Purkinje cell (primary cell): ENCODE data around the gene TMEM35B. TPM values are rescaled to one million over a fixed set of nuclear protein-coding genes. Genes with fewer than 3 reads are reported as not detected.

Experiments
- polyA plus RNA-seq: library from polyadenylated mRNA; unstranded; fragments of >200 nt; fragmentation: Nextera tagmentation; gene quantifications from 2 replicates; pipeline ENCODE4 v1.2.1, GENCODE V29; 2014

Gene TMEM35B
- polyA plus RNA-seq: 26.0 and 26.2 TPM in 2 replicates

GRCh38 chr1:34984793-34985608, at the start of gene TMEM35B:
Gene TMEM35B, minus strand, starts transcription at chr1:34985347. Its CDS starts 42 bp downstream, at chr1:34985305.

Other genes with a start within 250 kb of the TMEM35B start
- gene GJB5, start 230.3 kb downstream of the TMEM35B start, polyA plus RNA-seq: 4.0 and 11.5 TPM in 2 replicates
- not detected in 2 replicates for gene GJB4, start 225.6 kb downstream of the TMEM35B start, polyA plus RNA-seq
- 4.4 and 12.3 TPM in 2 replicates for gene GJB3, start 204.1 kb downstream of the TMEM35B start, polyA plus RNA-seq
- not detected in 2 replicates for gene GJA4, start 192.3 kb downstream of the TMEM35B start, polyA plus RNA-seq
- gene SMIM12, start 125.6 kb downstream of the TMEM35B start, polyA plus RNA-seq: 48.0 and 77.6 TPM in 2 replicates
- 0.28 TPM in 1 of 2 replicates, not detected in the other for gene DLGAP3, start 55.7 kb downstream of the TMEM35B start, polyA plus RNA-seq
- 11.5 and 12.4 TPM in 2 replicates for gene ZMYM6, start 46.6 kb upstream of the TMEM35B start, polyA plus RNA-seq
- 5.7 and 6.1 TPM in 2 replicates for gene ZMYM1, start 94.0 kb upstream of the TMEM35B start, polyA plus RNA-seq
- gene SFPQ, start 207.8 kb upstream of the TMEM35B start, polyA plus RNA-seq: 106 and 108 TPM in 2 replicates